Testis (tissue), 3 donors: Measurements from ENCODE around the gene PEAR1. TPM values are rescaled to one million over a fixed set of nuclear protein-coding genes. Genes with fewer than 3 reads are reported as not detected.

Experiments used
- DNase-seq: peaks from one replicate; pipeline ENCODE4 v3.0.0-alpha.2; 2019
- H3K27ac ChIP-seq, 2 donors: fragments of 200-600 bp; sonication (generic); one replicate each; pipeline ENCODE4 v1.5.1; 2019
- H3K27me3 ChIP-seq: fragments of 200-600 bp; sonication (generic); one replicate; pipeline ENCODE4 v1.5.1; 2019
- H3K36me3 ChIP-seq: fragments of 200-600 bp; sonication (generic); one replicate; pipeline ENCODE4 v1.5.1; 2017; ENCODE audit warnings: low read depth; ENCODE audit errors: missing control alignments
- H3K4me1 ChIP-seq: fragments of 200-600 bp; sonication (generic); one replicate; pipeline ENCODE4 v1.5.1; 2019
- H3K4me3 ChIP-seq, 2 donors: fragments of 200-600 bp; sonication (generic); one replicate each; pipeline ENCODE4 v1.5.1; 2017 to 2019
- H3K9me3 ChIP-seq: fragments of 200-600 bp; sonication (generic); one replicate; pipeline ENCODE4 v1.5.1; 2017
- POLR2A ChIP-seq: fragments of 450-650 bp; IDR thresholded peaks from one replicate; pipeline ENCODE4 v1.6.1; 2017; ENCODE audit warnings: antibody characterized with exemption, mild to moderate bottlenecking, moderate library complexity
- WGBS, 2 donors: methylation state at CpG; one replicate each; pipeline ENCODE4 v1.1.5; 2018; 5-methylcytosine and 5-hydroxymethylcytosine counted together
- intact Hi-C: fragments of 100-400 bp; cut with DNase I; formaldehyde crosslinking; loops from one replicate; pipeline ENCODE4 v1.15.1; 2023; ENCODE audit warnings: low total_unique reads
- polyA plus RNA-seq: library from polyadenylated mRNA; stranded (reverse); fragments of 350-450 nt; fragmentation: Illumina TruSeq; extraction: RNeasy Lipid Tissue Mini Kit (QIAGEN cat#74804); gene quantifications from one replicate; pipeline ENCODE4 v1.2.3, GENCODE V29; 2014; ENCODE audit warnings: low read depth, low replicate concordance; ENCODE audit not compliant: insufficient read depth
- total RNA-seq, 2 donors: library from RNA; depleted of rRNA; stranded (reverse); fragments of >200 nt; gene quantifications; one replicate each; pipeline ENCODE4 v1.2.3, GENCODE V29; 2016
- TF ChIP-seq, protein P1 (sequence below), 3 experiments: fragments of 450-650 bp in 2 of 3; fragments of 200-600 bp in 1 of 3; sonication (generic) in 1 of 3; IDR thresholded peaks; one replicate each; pipeline ENCODE4 v1.5.1; 2016 to 2019; ENCODE audit warnings: antibody characterized with exemption in 3 of 3, mild to moderate bottlenecking in 2 of 3, moderate library complexity in 1 of 3

PEAR1 gene
- total and polyA plus RNA-seq, 3 donors from 2014 or later = 10.5 to 13.8 (median 13.8) TPM

DNA sequence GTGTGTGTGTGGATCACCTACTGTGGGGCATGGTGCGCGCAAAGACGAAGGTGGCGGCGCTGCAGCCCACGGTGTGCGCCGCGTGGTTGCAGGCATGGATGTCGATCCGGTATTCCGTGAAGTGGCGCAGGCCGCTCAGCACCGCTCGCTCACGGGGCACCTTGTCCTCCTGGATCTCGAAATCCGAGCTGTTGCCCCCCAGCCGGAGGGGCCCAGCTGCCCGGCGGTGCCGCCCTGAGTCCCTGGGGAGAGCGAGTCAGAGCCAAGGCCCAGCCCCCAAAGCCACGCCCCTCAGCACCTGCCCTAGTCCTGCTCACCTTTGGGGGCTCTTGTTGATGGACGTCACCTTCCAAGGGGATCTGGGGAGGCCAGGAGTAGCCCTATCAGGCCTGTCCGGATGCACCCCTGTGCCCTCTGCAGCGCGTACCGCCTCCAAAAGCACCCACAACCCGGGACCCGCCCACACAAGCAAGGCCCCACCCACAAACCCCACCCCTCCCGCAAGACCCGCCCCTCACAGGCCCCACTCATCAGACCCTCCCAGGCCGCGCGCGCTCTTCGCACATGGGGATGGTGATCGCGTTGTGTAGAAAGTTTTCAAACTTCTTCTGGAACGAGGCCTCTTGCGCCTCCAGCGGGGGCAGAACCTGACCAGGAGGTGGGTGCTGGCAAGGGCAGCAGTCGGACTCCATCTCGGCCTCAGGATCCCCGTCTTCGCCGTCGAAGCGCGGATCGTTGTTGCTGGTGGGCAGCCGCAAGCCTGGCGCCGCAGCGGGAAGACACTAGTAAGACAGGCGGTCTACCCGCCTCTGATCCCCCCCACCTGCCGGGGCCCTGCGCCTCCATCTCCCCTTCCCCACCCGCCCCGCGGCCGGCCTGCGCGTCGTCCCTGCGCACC, 48.2 kb upstream of the PEAR1 start:
- Histone ChIP-seq H3K9me3 (no peaks in the 10 kb centered on the region), H3K4me3 (no peak overlapping the region), H3K27me3 (no peaks in the 10 kb centered on the region), H3K36me3 (no peaks in the 10 kb centered on the region), H3K4me1 (peaks cover 6% of the 10 kb centered on the region), H3K27ac (no peak overlapping the region)
- DNase-seq = no peak
- no peak for TF ChIP-seq POLR2A
- TF ChIP-seq, protein P1, sequence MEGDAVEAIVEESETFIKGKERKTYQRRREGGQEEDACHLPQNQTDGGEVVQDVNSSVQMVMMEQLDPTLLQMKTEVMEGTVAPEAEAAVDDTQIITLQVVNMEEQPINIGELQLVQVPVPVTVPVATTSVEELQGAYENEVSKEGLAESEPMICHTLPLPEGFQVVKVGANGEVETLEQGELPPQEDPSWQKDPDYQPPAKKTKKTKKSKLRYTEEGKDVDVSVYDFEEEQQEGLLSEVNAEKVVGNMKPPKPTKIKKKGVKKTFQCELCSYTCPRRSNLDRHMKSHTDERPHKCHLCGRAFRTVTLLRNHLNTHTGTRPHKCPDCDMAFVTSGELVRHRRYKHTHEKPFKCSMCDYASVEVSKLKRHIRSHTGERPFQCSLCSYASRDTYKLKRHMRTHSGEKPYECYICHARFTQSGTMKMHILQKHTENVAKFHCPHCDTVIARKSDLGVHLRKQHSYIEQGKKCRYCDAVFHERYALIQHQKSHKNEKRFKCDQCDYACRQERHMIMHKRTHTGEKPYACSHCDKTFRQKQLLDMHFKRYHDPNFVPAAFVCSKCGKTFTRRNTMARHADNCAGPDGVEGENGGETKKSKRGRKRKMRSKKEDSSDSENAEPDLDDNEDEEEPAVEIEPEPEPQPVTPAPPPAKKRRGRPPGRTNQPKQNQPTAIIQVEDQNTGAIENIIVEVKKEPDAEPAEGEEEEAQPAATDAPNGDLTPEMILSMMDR (IDR thresholded peaks at IDR 0.05) = no peak
- intact Hi-C loops = no loop called here
- WGBS, 2 donors = 19 to 42% methylated on average over 20 to 69 of the region's 69 CpGs

DNA sequence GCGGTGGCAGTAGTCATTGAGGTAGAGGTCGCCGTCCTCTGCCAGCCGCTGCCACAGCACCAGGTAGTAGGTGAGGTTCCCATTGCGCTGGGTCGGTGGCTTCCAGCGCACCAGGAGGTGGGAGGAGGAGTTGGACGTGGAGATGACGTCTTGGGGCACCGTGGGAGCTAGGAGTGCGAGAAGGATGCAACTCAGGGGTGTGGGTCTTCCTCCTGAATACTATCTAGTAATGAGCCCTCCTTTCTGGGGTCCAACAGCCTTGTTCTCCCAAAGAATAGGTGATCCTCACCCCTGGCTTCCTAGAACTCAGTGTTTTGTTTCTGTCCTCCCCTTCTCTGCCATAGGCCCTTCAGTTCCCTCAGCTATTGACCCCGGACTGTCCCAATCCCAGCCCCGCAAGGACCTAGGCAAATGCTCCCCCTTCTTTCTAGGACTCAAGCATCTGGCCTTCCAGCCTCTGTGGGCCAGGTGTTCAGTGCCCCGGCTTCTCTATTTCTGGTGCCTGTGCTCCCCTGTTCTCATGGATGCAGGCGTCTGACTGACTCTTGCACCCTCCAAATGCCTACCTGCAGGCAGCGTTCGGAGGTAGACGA, 47.5 kb upstream of the PEAR1 start:
- Histone ChIP-seq H3K27me3 (no peaks in the 10 kb centered on the region), H3K4me1 (peaks cover 6% of the 10 kb centered on the region)
- 57 to 68% methylated on average over 15 to 18 of the region's 18 CpGs for WGBS, 2 donors

DNA sequence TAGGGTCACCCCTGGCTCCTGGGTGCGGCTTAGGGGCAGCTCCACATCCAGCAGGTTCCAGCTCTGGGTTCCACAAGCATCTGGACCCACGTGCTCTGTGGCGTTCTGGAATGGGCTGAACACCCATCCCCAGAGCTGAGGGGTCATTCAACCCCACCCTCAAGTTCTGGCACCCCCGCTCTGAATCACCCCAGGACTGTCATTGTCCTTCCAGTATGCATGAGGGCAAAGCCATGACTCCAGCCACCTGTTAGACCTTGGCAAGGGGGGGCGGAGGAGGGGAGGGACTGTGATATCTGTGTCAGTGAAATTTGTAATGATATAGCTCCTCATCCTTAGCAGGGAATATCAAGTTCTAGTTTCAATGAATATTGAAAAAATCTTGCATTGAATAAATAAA, 46.9 kb upstream of the PEAR1 start:
- WGBS, 2 donors = 89 to 95% methylated on average over 5 of the region's 5 CpGs
- no peaks in the 10 kb centered on the region for H3K36me3 ChIP-seq
- no peak overlapping the region for H3K4me3 ChIP-seq
- H3K27me3 ChIP-seq = no peaks in the 10 kb centered on the region
- H3K27ac ChIP-seq = no peak overlapping the region
- peaks cover 6% of the 10 kb centered on the region for H3K4me1 ChIP-seq
- H3K9me3 ChIP-seq = no peaks in the 10 kb centered on the region
- no peak for DNase-seq
- intact Hi-C loops = no loop called here
- TF ChIP-seq, protein P1 (IDR thresholded peaks at IDR 0.05) = no peak
- TF ChIP-seq POLR2A = no peak

More for the DNA sequence above, 47.5 kb upstream of the PEAR1 start:
- no peak for DNase-seq
- no peaks in the 10 kb centered on the region for H3K36me3 ChIP-seq
- H3K27ac ChIP-seq = no peak overlapping the region
- no peaks in the 10 kb centered on the region for H3K9me3 ChIP-seq
- intact Hi-C loops = no loop called here
- H3K4me3 ChIP-seq = no peak overlapping the region
- TF ChIP-seq POLR2A = no peak
- TF ChIP-seq, protein P1 (IDR thresholded peaks at IDR 0.05) = no peak

DNA sequence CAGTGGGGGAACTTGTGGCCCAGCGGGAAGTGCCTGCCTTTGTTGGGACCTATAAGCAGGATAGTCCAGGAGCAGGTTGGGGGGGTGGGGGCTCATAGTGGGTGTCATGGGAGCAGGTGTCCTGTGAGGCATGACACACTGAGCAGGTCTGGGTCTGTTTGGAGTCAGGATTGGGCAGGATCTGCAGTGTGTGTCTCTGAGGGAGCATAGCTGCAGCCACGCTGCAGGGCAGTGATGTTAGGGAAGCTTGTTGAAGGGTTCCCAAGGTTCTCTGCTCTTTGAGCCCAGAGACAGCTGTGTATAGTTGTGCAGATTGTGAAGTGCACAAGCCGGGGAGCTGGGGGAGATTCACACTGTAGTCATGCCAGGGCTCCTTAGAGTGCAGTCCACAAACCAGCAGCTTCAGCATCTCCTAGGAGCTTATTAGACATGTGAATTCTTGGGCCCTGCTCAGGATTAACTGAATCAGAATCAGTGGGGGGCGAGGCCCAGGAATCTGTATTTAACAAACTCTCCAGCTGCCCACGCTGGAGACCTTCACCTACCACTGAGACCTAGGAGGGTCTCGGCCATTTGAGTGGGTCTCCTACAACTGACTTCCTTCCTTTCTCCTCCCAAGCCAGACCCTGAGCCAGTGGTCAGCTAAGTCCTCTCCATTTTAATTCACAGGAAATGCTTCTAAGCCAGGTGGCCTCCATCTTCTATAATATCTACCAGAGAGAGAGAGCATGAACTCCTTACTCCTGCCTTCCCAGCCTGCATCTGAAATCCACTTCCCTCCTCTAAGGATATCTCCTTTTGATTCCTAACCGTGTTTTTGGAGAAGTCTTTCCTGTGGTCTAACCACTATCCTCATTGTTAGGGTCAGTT, 45.7 kb upstream of the PEAR1 start:
- H3K4me3 ChIP-seq = no peak overlapping the region
- H3K36me3 ChIP-seq = no peaks in the 10 kb centered on the region
- no peaks in the 10 kb centered on the region for H3K9me3 ChIP-seq
- H3K4me1 ChIP-seq = peaks cover 7% of the 10 kb centered on the region
- intact Hi-C loops = no loop called here
- TF ChIP-seq, protein P1 (IDR thresholded peaks at IDR 0.05) = no peak
- no peak for TF ChIP-seq POLR2A
- H3K27ac ChIP-seq = no peak overlapping the region
- no peak for DNase-seq
- 80 to 84% methylated on average over 7 of the region's 7 CpGs for WGBS, 2 donors
- no peaks in the 10 kb centered on the region for H3K27me3 ChIP-seq
